Loucy (cell line): Measurements from ENCODE around the gene VASN.

Experiments used
- CTCF ChIP-seq: fragments of 200-600 bp; sonication (generic); conservative IDR thresholded peaks from 2 replicates; pipeline ENCODE4 v1.5.1; 2014; ENCODE audit warnings: mild to moderate bottlenecking, antibody characterized with exemption, low read length
- EZH2phosphoT487 ChIP-seq: fragments of 200-600 bp; IDR thresholded peaks from 2 replicates; pipeline ENCODE4 v1.6.1; 2018; ENCODE audit warnings: antibody characterized with exemption, mild to moderate bottlenecking, moderate library complexity, borderline replicate concordance

- no peak for TF ChIP-seq CTCF
- no peak for TF ChIP-seq EZH2phosphoT487
Observed at GRCh38 chr16:4323845-4324488, 47.7 kb upstream of the VASN start.
